Thyroid gland (tissue), 4 donors: ENCODE results near the gene CDX1. TPM values are rescaled to one million over a fixed set of nuclear protein-coding genes. Genes with fewer than 3 reads are reported as not detected.

Experiments used
- DNase-seq, 2 donors: peaks; one replicate each; pipeline ENCODE4 v3.0.0-alpha.2; 2019
- H3K27ac ChIP-seq, 3 donors: fragments of 200-600 bp; sonication (generic); 1 replicate in 2 of 3; 2 replicates in 1 of 3; pipeline ENCODE4 v1.5.1; 2016 to 2019; ENCODE audit warnings: mild to moderate bottlenecking in 1 of 3, moderate library complexity in 1 of 3
- H3K27me3 ChIP-seq: fragments of 200-600 bp; sonication (generic); one replicate; pipeline ENCODE4 v1.5.1; 2019
- H3K36me3 ChIP-seq, 2 donors: fragments of 200-600 bp; sonication (generic); one replicate each; pipeline ENCODE4 v1.5.1; 2016 to 2019
- H3K4me1 ChIP-seq, 2 donors: fragments of 200-600 bp; sonication (generic); one replicate each; pipeline ENCODE4 v1.5.1; 2017 to 2019
- H3K4me3 ChIP-seq, 3 donors: fragments of 200-600 bp; sonication (generic); replicated peaks in 1 of 3; 1 replicate in 2 of 3; 2 replicates in 1 of 3; pipeline ENCODE4 v1.5.1; 2016; ENCODE audit warnings: mild to moderate bottlenecking in 1 of 3
- H3K9me3 ChIP-seq: fragments of 200-600 bp; sonication (generic); one replicate; pipeline ENCODE4 v1.5.1; 2017
- CTCF ChIP-seq, 6 experiments: fragments of 200-600 bp in 3 of 6; fragments of 450-650 bp in 3 of 6; sonication (generic) in 3 of 6; IDR thresholded peaks; one replicate each; pipeline ENCODE4 v1.5.1; 2016 to 2019; ENCODE audit warnings: antibody characterized with exemption in 6 of 6, mild to moderate bottlenecking in 2 of 6, inconsistent platforms in 1 of 6, moderate library complexity in 1 of 6
- POLR2A ChIP-seq, 2 donors: fragments of 450-650 bp; IDR thresholded peaks; one replicate each; pipeline ENCODE4 v1.6.1; 2017; ENCODE audit warnings: antibody characterized with exemption in 2 of 2, mild to moderate bottlenecking in 2 of 2, moderate library complexity in 1 of 2
- WGBS, 2 donors: methylation state at CpG; one replicate each; pipeline ENCODE4 v1.1.5; 2017; 5-methylcytosine and 5-hydroxymethylcytosine counted together
- intact Hi-C: fragments of 100-400 bp; cut with DNase I; formaldehyde crosslinking; loops from one replicate; pipeline ENCODE4 v1.15.1; 2023
- total RNA-seq, 4 donors: library from RNA; depleted of rRNA; stranded (reverse); fragments of >200 nt; gene quantifications; one replicate each; pipeline ENCODE4 v1.2.3, GENCODE V29; 2016

Gene CDX1
- total RNA-seq = not detected

- intact Hi-C loops = no loop called here
- DNase-seq = no peak
- peaks cover 3% of the 10 kb centered on the region for H3K27me3 ChIP-seq
- WGBS, 2 donors = 33 to 48% methylated on average over 19 to 20 of the region's 93 CpGs
- no peaks in the 10 kb centered on the region for H3K9me3 ChIP-seq
- H3K27ac ChIP-seq = no peak within 1 kb of the TSS
- H3K36me3 ChIP-seq = no peaks in the 10 kb centered on the region
- no peak for TF ChIP-seq CTCF (IDR thresholded peaks at IDR 0.05)
- no peak for TF ChIP-seq POLR2A (IDR thresholded peaks at IDR 0.05)
- no peak within 1 kb of the TSS for H3K4me3 ChIP-seq
- H3K4me1 ChIP-seq = peaks cover 0 to 10% of the 10 kb centered on the region in 2 donors
Measured at GRCh38 chr5:150166650-150167511, at the start of gene CDX1. Gene CDX1 (plus strand): TSS chr5:150166778. CDS start chr5:150166877, 99 bp downstream.

GRCh38 chr5:150117945-150118560 lies 48.5 kb upstream of the CDX1 start:
- Histone ChIP-seq H3K9me3 (no peaks in the 10 kb centered on the region), H3K27me3 (no peaks in the 10 kb centered on the region), H3K27ac (no peak overlapping the region), H3K4me1 (peaks cover 0 to 5% of the 10 kb centered on the region in 2 donors), H3K4me3 (no peak overlapping the region), H3K36me3 (no peaks in the 10 kb centered on the region)
- intact Hi-C loops = no loop called here
- TF ChIP-seq CTCF (IDR thresholded peaks at IDR 0.05) (no peak), POLR2A (IDR thresholded peaks at IDR 0.05) (no peak)
- 75 to 86% methylated on average over 8 to 9 of the region's 9 CpGs for WGBS, 2 donors
- DNase-seq = no peak

- H3K36me3 ChIP-seq = no peaks in the 10 kb centered on the region
- TF ChIP-seq CTCF (IDR thresholded peaks at IDR 0.05) = no peak
- no peak for DNase-seq
- no peaks in the 10 kb centered on the region for H3K27me3 ChIP-seq
- WGBS, 2 donors = 80 to 92% methylated on average over 8 to 11 of the region's 11 CpGs
- no peak overlapping the region for H3K4me3 ChIP-seq
- H3K4me1 ChIP-seq = no peaks in the 10 kb centered on the region
- no peak overlapping the region for H3K27ac ChIP-seq
- intact Hi-C loops = no loop called here
- H3K9me3 ChIP-seq = no peaks in the 10 kb centered on the region
Measured at GRCh38 chr5:150118561-150119229, 47.9 kb upstream of the CDX1 start.

GRCh38 chr5:150119421-150120061 lies 47.0 kb upstream of the CDX1 start:
- Histone ChIP-seq H3K27ac (no peak overlapping the region), H3K27me3 (no peaks in the 10 kb centered on the region), H3K4me1 (no peaks in the 10 kb centered on the region), H3K4me3 (no peak overlapping the region), H3K36me3 (no peaks in the 10 kb centered on the region), H3K9me3 (no peaks in the 10 kb centered on the region)
- WGBS, 2 donors = 80 to 86% methylated on average over 10 of the region's 10 CpGs
- intact Hi-C loops = no loop called here
- no peak for TF ChIP-seq CTCF (IDR thresholded peaks at IDR 0.05)
- TF ChIP-seq POLR2A (IDR thresholded peaks at IDR 0.05) = no peak
- no peak for DNase-seq
